PFSK-1 (cell line): ENCODE results near the gene CACNA1D.

Experiments
- FOXP2 ChIP-seq: optimal IDR thresholded peaks from 2 replicates; pipeline ENCODE3; 2011; ENCODE audit warnings: borderline replicate concordance, control low read depth, inconsistent platforms; ENCODE audit not compliant: insufficient read depth; ENCODE audit errors: extremely low read length, extremely low read depth
- POLR2AphosphoS5 ChIP-seq: IDR thresholded peaks from 2 replicates; pipeline ENCODE4 v1.6.1; 2012; ENCODE audit warnings: low read depth, mild to moderate bottlenecking, control low read depth, low read length, moderate library complexity
- REST ChIP-seq, 2 experiments: IDR thresholded peaks; 2 replicates each; pipeline versions ENCODE4 v1.6.1 to v1.8.0; 2011 to 2012; ENCODE audit warnings: low read depth in 2 of 2, low read length in 2 of 2, control low read depth in 1 of 2, inconsistent platforms in 1 of 2, mild to moderate bottlenecking in 1 of 2, moderate library complexity in 1 of 2; ENCODE audit not compliant: insufficient read depth in 1 of 2
- SIN3A ChIP-seq: IDR thresholded peaks from 2 replicates; pipeline ENCODE4 v1.6.1; 2012; ENCODE audit warnings: mild to moderate bottlenecking, low read length, moderate library complexity, borderline replicate concordance; ENCODE audit not compliant: insufficient read depth
- TAF1 ChIP-seq: IDR thresholded peaks from 2 replicates; pipeline ENCODE4 v1.6.1; 2012; ENCODE audit warnings: low read length, control low read depth, borderline replicate concordance; ENCODE audit not compliant: insufficient read depth

Gene CACNA1D

GRCh38 chr3:53616321-53616720, 121.9 kb downstream of the CACNA1D start:
- TF ChIP-seq SIN3A (no peak), TAF1 (no peak), FOXP2 (no peak), REST (IDR thresholded peaks at IDR 0.05; ENCODE audit: insufficient read depth in 1 of 2, low read depth in 2 of 2, low read length in 2 of 2) (no peak), POLR2AphosphoS5 (no peak)

GRCh38 chr3:53616971-53617892, 122.8 kb downstream of the CACNA1D start:
- TF ChIP-seq FOXP2 (no peak), SIN3A (no peak), REST (IDR thresholded peaks at IDR 0.05; ENCODE audit: insufficient read depth in 1 of 2, low read depth in 2 of 2, low read length in 2 of 2) (no peak), POLR2AphosphoS5 (no peak), TAF1 (no peak)

- no peak for TF ChIP-seq REST (IDR thresholded peaks at IDR 0.05; ENCODE audit: insufficient read depth in 1 of 2, low read depth in 2 of 2, low read length in 2 of 2)
- no peak for TF ChIP-seq SIN3A
- no peak for TF ChIP-seq FOXP2
- no peak for TF ChIP-seq TAF1
- no peak for TF ChIP-seq POLR2AphosphoS5
Observed at GRCh38 chr3:53617893-53618523, 123.6 kb downstream of the CACNA1D start.

- no peak for TF ChIP-seq REST (IDR thresholded peaks at IDR 0.05; ENCODE audit: insufficient read depth in 1 of 2, low read depth in 2 of 2, low read length in 2 of 2)
- TF ChIP-seq POLR2AphosphoS5: no peak
Observed at GRCh38 chr3:53618524-53618906, 124.1 kb downstream of the CACNA1D start.
